Muscle of arm (tissue), 12 donors: ENCODE measurements around the gene SMIM35. TPM values are rescaled to one million over a fixed set of nuclear protein-coding genes. Genes with fewer than 3 reads are reported as not detected.
"Not testable (repeated sequence)": the region's sequence is repeated elsewhere in the genome, so short reads cannot be mapped to it uniquely, and the experiment has no call there.

Experiments used
- DNase-seq: peaks from one replicate; pipeline ENCODE4 v3.0.0-alpha.2; 2013
- polyA plus RNA-seq, 12 donors: library from polyadenylated mRNA; unstranded; fragments of 120-200 nt; gene quantifications; one replicate each; pipeline ENCODE4 v1.2.1, GENCODE V29; 2013; ENCODE audit not compliant: insufficient read length in 12 of 12

Gene SMIM35
- polyA plus RNA-seq, 12 donors = 0.11 to 0.36 (median 0.15) TPM; not detected in 4

GRCh38 chr11:118082880-118083552 lies 3.7 kb downstream of the SMIM35 start:
- DNase-seq = no peak

DNA sequence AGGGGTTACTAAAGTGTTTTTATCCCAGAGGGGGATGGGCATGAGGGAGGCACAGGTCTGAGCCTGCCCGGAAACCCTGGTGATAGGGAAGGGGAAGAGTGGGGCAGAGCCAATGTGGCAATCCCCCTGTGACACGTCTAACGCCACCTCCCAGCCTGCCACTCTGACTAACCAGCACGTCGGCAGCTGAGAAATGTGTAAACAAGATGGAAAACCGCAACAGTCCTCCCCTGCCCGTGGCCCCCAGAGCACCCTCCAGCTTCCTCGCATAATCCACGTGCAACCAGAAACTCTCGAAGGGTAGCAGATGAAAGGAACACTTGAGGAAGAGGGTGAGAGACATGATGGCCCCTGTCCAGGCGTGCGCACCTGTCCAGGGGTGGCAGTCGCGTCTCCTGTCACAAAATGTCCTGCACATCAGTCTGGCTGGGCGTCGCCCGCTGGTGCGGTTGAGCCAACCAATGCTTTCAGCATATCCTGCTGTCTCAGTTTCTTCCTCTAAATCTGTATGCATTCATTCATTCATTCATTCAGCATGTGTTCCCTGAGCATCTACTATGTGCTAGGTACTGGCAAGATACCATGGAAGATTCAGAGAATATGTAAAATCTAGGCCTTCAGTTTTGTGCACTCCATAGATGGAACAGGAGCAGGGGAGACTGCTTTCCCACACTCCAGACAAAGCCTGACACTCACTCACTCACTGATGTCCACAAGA lies 5.4 kb downstream of the SMIM35 start:
- no peak for DNase-seq

DNA sequence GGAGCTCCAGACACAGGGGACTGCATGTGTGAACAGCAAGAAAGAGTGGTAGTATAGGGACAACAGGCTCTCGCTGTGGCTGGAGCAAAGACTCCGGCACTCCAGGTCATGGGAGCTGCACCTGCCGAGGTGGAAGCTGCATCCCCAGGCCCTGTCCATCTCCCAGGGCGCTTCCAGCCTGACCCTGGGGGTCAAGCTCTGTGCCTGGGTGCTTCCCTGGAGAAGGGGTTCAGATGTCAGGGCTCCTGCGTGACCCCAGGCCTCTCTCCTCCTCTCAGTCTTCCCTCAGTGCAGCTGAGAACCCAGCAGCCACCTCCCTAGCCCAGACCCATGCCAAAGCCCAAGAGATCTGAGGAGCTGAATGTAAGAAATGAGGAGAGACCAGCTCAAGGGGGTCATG lies 6.5 kb downstream of the SMIM35 start:
- no peak for DNase-seq

GRCh38 chr11:118079491-118079890 lies 7.3 kb downstream of the SMIM35 start:
- DNase-seq = no peak

- no peak for DNase-seq
Observed at GRCh38 chr11:118078911-118079411, 7.8 kb downstream of the SMIM35 start.

DNA sequence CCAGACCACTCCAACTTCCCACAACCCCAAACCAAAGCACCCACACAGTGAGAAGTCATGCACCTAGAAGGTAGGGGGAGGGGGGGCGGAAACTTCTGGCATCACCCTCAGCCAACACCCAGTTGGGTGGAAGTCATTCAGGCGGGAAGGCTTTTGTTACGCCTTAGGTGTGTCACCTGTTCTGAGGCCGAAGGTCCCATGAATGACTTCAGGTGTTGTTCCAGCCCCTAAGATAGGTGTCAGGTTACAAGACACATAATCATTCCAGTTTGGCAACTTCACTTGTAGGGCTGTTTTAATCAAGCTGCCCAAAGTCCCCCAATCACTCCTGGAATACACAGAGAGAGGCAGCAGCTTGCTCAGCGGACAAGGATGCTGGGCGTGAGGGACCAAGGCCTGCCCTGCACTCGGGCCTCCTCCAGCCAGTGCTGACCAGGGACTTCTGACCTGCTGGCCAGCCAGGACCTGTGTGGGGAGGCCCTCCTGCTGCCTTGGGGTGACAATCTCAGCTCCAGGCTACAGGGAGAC lies 9.9 kb downstream of the SMIM35 start, which contains the start of gene TMPRSS4:
TSS of gene TMPRSS4 (plus strand) at position 325 of the 528 bp plus-strand sequence. CDS start 225 bp downstream, outside the sequence.
- no peak for DNase-seq

DNA sequence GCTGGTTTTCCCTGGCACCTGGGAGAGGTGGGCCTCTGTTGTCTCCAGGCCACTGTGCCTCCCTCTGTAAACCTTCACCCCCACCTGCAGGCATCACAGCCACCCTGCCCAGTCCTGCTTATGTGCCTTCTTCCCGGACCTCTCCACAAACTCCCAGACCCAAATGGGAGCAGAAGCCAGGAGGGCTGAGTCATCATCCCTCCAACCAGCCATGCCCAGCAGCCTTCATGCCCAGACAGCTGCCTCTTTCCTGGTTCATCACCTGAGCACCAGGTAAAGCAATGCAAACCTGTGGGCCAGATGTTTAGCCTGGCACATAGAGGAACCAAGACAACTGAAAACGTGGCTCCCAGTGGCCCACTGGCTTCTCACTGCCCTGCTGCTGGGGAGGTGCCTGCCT lies 12.0 kb downstream of the SMIM35 start:
- DNase-seq = no peak

GRCh38 chr11:118074091-118074685 lies 12.6 kb downstream of the SMIM35 start:
- no peak for DNase-seq

DNA sequence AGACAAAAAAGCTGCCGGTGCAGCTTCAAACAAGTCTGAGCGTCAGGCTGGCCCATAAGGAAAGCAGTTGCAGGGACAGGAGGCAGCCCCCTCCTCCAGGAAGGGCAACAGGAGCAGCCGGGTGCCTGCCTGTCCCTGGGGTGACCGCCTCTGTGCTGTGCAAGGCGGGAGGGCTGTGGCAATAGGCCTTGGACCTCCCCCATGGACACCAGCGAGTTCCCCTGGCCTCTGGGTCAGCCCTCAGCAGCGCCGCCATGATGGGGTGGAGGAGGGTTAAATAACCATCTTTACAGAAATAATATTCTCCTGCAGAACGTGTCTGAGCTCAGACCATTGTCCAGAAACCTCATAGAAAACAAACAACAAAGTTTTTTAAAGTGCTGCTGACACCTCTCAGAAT lies 13.2 kb downstream of the SMIM35 start:
- DNase-seq = no peak

DNA sequence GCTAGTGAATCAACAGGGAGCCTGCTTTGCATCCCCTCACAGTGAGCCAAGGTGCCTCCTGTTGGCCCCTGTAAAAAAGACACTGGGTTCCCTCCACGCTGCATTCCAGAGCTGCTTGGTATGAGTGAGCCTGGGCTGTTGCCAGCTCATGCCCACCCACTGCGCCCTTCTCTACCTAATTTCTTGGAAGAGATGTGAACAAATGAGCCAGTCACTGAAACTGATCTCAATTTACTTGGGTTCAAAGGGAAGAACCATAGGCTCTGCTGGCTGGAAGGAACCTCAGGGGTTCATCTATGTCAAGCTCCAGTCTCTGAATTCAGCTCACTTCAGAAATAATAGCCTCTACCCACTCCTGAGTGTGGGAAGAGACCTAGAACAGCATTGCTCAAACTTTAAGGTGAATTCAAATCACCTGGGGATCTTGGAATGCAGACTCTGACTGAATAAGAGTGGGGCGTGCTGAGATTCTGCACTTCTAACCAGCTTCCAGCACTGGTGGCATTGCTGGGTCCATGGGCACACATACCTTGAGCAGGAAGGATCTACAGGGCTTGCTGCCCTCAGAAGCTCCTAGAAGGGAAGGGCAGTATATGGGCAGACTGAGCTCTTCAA lies 15.2 kb downstream of the SMIM35 start:
- DNase-seq = no peak

- no peak for DNase-seq
Observed at GRCh38 chr11:118068945-118069612, 17.7 kb downstream of the SMIM35 start.

GRCh38 chr11:118068206-118068944 lies 18.4 kb downstream of the SMIM35 start:
- DNase-seq = no peak

- DNase-seq = no peak
Observed at GRCh38 chr11:118067006-118067405, 19.8 kb downstream of the SMIM35 start.

GRCh38 chr11:118065384-118065783 lies 21.4 kb downstream of the SMIM35 start:
- no peak for DNase-seq

GRCh38 chr11:118064956-118065355 lies 21.8 kb downstream of the SMIM35 start:
- no peak for DNase-seq

DNA sequence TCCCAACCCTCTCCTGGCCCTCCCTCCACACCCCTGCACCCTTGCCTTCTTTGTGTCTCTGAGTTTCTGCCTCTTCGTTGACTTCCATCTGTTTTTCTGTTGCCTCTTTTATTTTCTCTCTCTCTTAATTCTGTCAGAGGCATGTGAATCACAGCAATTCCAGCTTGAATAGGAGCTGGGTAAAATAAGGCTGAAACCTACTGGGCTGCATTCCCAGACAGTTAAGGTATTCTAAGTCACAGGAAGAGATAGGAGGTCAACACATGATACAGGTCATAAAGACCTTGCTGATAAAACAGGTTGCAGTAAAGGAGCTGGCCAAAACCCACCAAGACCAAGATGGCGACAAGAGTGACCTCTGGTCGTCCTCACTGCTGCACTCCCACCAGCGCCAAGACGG lies 24.1 kb downstream of the SMIM35 start:
- DNase-seq = not testable (repeated sequence)

DNA sequence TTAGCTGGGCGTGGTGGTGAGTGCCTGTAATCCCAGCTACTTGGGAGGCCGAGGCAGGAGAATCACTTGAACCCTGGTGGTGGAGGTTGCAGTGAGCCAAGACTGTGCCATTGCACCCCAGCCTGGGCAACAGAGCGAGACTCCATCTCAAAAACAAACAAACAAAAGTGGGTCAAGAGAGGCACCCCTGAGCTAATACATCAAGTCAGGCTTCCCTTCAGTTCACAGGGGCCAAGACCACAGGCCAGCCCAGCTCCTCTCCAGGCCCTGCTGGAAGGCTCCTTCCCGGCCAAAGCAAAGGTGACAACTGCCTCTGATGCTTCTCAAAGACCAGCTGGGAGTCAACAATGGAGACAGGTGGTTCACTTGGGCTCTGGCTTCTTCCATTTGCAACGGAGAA lies 24.6 kb downstream of the SMIM35 start:
- not testable (repeated sequence) for DNase-seq

- DNase-seq = no peak
Observed at GRCh38 chr11:118061586-118062125, 25.1 kb downstream of the SMIM35 start.

- DNase-seq = no peak
Observed at GRCh38 chr11:118060869-118061268, 25.9 kb downstream of the SMIM35 start.

DNA sequence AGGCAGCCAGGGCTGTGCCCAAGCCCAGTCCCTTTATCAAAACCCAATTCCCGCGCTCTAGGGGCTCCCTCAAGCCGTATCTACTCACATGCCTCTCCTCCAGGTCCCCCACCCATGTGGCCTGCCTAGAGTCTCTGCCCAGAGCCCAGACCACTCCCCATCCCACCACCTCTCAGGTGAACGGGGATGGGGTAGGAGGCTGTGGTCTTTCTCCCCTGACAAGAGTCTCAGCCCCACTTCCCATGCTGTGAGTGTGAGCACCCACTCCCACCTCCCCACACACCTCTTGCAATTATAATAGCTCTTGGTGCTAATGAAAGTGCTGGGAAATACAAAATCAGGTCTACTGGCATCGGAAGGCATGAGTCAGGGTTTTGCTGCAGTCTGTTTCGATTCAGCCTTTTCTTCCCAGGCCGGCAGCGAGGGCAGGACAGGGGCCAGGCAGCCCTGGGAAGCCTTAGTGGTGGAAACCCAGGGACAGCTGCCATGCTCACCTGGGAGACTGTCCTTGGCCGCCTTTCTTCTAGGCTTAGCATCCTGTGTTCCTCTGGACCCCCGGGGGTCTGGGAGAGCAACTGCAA lies 26.6 kb downstream of the SMIM35 start:
- no peak for DNase-seq
